Measurements from ENCODE around the gene KIF15.
A peak's percentile ranks its signal among the peaks of the same experiment; 100 is the strongest.
"Not testable (repeated sequence)": the region's sequence is repeated elsewhere in the genome, so short reads cannot be mapped to it uniquely, and the experiment has no call there.

KIF15 gene

DNA sequence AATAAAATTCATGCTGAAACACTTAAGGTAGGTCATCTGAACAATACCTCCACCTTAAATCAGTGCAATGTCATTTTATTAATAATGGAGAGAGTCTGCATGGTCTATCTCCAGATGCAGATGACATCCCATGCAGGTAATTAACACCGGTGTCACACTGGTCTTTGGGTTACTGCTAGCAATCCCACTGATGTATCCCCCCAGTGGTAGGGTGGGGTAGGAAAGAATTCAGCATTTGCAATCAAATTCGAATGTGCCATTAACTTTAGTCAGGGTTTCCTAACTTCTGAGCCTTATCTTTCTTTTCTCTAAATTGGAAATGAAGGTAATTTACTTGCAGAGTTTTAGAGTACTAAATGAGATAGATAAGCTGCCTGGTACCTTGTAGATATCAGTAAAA, 44.4 kb downstream of the KIF15 start:
- DNase-seq (ENCODE audit: low read depth, low spot score) = no peak

DNA sequence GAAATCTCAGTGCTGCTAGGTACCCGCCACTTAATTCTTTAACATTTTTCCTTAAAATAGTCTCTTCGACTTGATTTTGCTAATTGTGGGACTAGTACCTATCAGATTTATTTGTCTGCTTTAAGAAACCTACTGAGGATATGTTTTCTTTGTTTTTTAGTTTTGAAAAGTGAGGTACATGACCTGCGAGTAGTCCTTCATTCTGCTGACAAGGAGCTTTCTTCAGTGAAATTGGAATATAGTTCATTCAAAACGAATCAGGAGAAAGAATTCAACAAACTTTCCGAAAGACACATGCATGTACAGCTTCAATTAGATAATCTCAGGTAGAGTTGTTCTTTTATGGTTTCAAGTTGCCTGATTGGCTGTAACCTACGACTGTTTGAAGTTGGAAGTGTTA, 53.2 kb downstream of the KIF15 start:
- no peak for DNase-seq (ENCODE audit: low read depth, low spot score)

More for the DNA sequence above, 44.4 kb downstream of the KIF15 start:
- H3K4me3 ChIP-seq (ENCODE audit: low read length) = no peak overlapping the region

GRCh38 chr3:44816334-44816733, 54.7 kb downstream of the KIF15 start:
- not testable (repeated sequence) for H3K4me3 ChIP-seq (ENCODE audit: low read length); DNase-seq (ENCODE audit: low read depth, low spot score)

More for the DNA sequence above, 53.2 kb downstream of the KIF15 start:
- no peak overlapping the region for H3K4me3 ChIP-seq (ENCODE audit: low read length)

DNA sequence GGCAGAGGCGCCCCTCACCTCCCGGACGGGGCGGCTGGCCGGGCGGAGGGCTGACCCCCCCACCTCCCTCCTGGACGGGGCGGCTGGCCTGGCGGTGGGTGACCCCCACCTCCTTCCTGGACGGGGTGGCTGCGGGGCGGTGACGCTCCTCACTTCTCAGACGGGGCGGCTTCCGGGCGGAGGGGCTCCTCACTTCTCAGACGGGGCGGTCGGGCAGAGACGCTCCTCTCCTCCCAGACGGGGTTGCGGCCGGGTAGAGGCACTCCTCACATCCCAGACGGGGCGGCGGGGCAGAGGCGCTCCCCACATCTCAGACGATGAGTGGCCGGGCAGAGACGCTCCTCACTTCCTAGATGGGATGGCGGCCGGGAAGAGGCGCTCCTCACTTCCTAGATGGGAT, 59.6 kb downstream of the KIF15 start:
- not testable (repeated sequence) for H3K4me3 ChIP-seq (ENCODE audit: low read length); DNase-seq (ENCODE audit: low read depth, low spot score)

DNA sequence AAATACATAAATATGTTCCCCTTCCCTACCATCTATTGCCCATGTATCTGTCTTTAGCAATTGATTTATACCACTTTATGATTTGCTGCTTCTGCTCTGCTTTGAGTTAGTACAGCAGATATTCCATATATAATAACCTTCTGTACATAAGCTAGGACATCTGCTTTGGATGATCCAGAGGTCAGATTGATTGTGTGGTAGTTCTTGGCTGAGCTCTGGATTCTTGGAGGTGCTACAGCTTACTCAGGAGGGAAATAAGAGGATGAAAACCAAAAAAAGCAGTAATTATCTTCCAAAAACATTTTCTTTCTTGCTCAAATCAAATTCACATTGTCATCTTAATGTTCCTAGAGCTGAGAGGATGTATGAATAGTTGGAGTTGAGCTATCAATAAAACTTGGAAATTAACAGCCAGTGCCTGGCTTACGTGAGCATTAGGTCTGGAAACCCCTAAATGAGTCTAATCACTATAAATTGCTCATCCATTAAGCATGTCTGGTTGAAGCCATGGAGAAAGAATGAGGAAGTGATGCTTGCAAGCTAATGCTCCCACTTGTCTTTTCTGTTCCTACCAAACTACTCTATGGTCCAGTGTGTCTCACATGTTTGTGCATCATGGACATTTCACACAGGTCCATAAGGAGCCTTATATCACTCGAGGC, 63.8 kb downstream of the KIF15 start:
- H3K4me3 ChIP-seq (ENCODE audit: low read length) = no peak overlapping the region
- no peak for DNase-seq (ENCODE audit: low read depth, low spot score)

- no peak overlapping the region for H3K4me3 ChIP-seq (ENCODE audit: low read length)
- no peak for DNase-seq (ENCODE audit: low read depth, low spot score)
Measured at GRCh38 chr3:44827196-44827595, 65.6 kb downstream of the KIF15 start.

GRCh38 chr3:44831232-44831631, 69.6 kb downstream of the KIF15 start:
- H3K4me3 ChIP-seq (ENCODE audit: low read length) = no peak overlapping the region

DNA sequence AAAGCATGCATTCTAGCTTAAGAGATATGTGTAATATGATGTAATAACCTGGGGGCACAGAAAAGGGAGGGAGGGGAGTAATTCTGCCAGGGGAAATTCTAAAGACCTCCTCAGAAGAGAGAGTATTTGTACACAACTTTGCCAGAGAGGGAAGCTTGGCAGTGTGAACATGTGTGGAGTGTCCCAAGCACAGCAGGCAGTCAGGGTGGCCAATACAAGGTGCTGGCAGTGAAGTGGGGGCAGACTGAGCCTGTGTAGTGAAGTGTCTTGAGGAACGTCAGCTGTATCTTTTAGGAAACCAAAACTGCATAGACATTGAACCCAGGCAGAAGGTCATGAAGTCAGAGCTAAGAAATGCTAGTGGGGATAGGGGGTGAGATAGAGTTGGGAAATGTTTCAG, 70.4 kb downstream of the KIF15 start:
- H3K4me3 ChIP-seq (ENCODE audit: low read length) = no peak overlapping the region
- no peak for DNase-seq (ENCODE audit: low read depth, low spot score)

More at GRCh38 chr3:44831232-44831631, 69.6 kb downstream of the KIF15 start:
- no peak for DNase-seq (ENCODE audit: low read depth, low spot score)

GRCh38 chr3:44832965-44833364, 71.4 kb downstream of the KIF15 start:
- DNase-seq (ENCODE audit: low read depth, low spot score) = no peak
- H3K4me3 ChIP-seq (ENCODE audit: low read length) = no peak overlapping the region

DNA sequence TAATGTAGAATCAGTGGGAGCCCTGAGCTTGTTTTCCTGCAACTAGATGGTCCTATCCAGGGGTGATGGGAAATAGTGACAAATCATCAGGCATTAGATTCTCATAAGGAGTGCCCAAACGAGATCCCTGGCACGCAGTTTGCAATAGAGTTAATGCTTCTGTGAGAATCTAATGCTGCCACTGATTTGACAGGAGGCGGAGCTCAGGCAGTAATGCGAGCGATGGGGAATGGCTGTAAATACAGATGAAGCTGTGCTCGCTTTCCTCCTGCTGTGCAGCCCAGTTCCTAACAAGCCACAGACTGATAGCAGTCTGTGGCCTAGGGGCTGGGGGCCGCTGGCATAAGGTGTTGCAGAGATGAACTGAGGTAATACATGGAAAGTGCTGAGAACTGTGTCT, 71.8 kb downstream of the KIF15 start:
- H3K4me3 ChIP-seq (ENCODE audit: low read length) = no peak overlapping the region
- no peak for DNase-seq (ENCODE audit: low read depth, low spot score)

- DNase-seq (ENCODE audit: low read depth, low spot score) = no peak
- H3K4me3 ChIP-seq (ENCODE audit: low read length) = no peak overlapping the region
Measured at GRCh38 chr3:44835684-44836083, 74.1 kb downstream of the KIF15 start.

GRCh38 chr3:44842376-44842775, 80.8 kb downstream of the KIF15 start:
- H3K4me3 ChIP-seq (ENCODE audit: low read length) = no peak overlapping the region
- no peak for DNase-seq (ENCODE audit: low read depth, low spot score)

GRCh38 chr3:44845528-44846520, 84.2 kb downstream of the KIF15 start:
- no peak for DNase-seq (ENCODE audit: low read depth, low spot score)
- no peak overlapping the region for H3K4me3 ChIP-seq (ENCODE audit: low read length)

DNA sequence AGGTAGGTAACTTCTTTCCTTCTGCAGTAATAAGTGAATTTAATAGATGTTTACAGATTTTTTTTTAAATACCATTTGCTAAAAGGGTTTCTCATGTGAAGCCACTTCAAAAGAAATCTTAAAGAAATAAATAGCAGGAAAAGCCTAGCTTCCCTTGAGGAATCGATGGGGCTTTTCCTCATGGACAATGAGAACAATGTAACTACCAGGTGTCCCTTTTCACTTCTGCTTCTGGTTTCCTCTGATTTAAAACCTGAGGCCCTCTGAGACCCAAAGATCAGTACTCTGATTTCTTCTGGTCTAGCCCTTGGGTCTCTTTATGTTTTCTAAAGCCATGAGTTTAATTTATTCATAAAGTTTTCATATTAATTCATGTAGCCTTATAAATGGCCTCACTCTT, 87.0 kb downstream of the KIF15 start:
- no peak for DNase-seq (ENCODE audit: low read depth, low spot score)
- H3K4me3 ChIP-seq (ENCODE audit: low read length) = no peak overlapping the region

DNA sequence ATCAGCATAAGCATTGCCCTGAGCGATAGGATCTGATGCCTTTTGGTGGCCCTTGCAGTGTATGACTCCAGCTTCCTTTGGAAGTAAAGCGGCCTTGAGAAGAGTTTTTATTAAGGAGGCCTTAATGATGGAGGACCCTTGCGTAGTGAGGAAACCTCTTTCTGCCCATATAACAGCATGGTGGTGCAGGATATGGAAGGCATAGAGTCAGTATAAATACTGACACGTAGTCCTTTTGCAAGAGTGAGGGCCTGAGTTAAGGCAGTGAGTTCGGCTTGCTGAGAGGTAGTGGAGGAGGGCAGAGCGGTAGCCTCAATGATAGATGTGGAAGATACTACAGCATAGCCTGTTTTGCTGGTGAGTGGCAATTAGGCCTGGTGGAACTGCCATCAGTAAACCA, 95.1 kb downstream of the KIF15 start:
- H3K4me3 ChIP-seq (ENCODE audit: low read length) = not testable (repeated sequence)

DNA sequence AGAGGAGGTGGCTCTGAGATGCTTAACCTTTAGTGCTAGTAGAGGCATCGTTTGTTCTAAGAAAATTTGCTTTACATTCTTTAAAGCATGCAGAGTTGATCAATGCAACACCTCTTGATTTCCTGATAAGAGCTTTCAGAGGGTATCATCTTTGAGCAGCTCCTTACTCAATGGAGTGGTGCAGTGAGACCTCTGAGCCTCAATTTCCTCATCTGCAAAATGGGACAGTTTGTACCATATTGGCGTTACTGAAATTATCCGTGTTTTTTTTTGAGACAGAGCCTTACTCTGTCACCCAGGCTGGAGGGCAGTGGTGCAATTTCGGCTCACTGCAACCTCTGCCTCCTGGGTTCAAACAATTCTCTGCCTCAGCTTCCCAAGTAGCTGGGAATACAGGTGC, 98.5 kb downstream of the KIF15 start:
- H3K4me3 ChIP-seq (ENCODE audit: low read length) = no peak overlapping the region
- DNase-seq (ENCODE audit: low read depth, low spot score) = no peak

More for the DNA sequence above, 95.1 kb downstream of the KIF15 start:
- not testable (repeated sequence) for DNase-seq (ENCODE audit: low read depth, low spot score)

GRCh38 chr3:44861412-44862225, 100.0 kb downstream of the KIF15 start, which contains the start of gene TMEM42:
TSS of gene TMEM42 (plus strand) at chr3:44861912. CDS start at chr3:44861925, 13 bp downstream.
- peak; percentile 81 for DNase-seq (ENCODE audit: low read depth, low spot score)
- peak within 1 kb of the TSS; percentile 85 for H3K4me3 ChIP-seq (ENCODE audit: low read length)

- no peak for DNase-seq (ENCODE audit: low read depth, low spot score)
- peak overlapping the region; percentile 85 for H3K4me3 ChIP-seq (ENCODE audit: low read length)
Measured at GRCh38 chr3:44862226-44862637, 100.6 kb downstream of the KIF15 start.

All from Jurkat, Clone E6-1 (cell line).